ENCODE data around the gene GINS1. TPM values are rescaled to one million over a fixed set of nuclear protein-coding genes. Genes with fewer than 3 reads are reported as not detected.

Gene GINS1
- total and polyA plus RNA-seq, 11 donors = 0.15 to 3.1 (median 0.36) TPM

DNA sequence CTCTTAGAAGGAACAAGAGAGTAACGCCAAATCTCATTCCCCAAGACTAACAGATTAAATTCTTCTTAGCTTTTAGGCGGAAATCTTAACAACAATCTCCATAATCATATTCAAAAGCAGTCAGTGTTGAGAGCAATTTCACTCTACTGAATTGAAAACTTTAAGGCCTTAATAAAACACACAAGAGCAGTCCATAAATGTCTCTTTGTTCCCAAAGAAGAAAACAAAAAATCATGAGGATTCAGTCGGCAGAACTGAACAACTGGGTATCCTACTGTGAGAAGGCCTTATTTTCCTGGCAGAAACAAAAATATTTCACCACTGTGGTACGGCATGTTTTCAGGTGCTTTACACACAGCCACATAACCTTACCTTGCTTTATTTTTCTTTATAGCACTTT, 31.2 kb upstream of the GINS1 start:
- TF ChIP-seq, protein P1, sequence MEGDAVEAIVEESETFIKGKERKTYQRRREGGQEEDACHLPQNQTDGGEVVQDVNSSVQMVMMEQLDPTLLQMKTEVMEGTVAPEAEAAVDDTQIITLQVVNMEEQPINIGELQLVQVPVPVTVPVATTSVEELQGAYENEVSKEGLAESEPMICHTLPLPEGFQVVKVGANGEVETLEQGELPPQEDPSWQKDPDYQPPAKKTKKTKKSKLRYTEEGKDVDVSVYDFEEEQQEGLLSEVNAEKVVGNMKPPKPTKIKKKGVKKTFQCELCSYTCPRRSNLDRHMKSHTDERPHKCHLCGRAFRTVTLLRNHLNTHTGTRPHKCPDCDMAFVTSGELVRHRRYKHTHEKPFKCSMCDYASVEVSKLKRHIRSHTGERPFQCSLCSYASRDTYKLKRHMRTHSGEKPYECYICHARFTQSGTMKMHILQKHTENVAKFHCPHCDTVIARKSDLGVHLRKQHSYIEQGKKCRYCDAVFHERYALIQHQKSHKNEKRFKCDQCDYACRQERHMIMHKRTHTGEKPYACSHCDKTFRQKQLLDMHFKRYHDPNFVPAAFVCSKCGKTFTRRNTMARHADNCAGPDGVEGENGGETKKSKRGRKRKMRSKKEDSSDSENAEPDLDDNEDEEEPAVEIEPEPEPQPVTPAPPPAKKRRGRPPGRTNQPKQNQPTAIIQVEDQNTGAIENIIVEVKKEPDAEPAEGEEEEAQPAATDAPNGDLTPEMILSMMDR (IDR thresholded peaks at IDR 0.05) = no peak
- TF ChIP-seq POLR2A (IDR thresholded peaks at IDR 0.05) = no peak
- WGBS, 4 donors = 92 to 96% (median 94%) methylated on average over 4 of the region's 4 CpGs

DNA sequence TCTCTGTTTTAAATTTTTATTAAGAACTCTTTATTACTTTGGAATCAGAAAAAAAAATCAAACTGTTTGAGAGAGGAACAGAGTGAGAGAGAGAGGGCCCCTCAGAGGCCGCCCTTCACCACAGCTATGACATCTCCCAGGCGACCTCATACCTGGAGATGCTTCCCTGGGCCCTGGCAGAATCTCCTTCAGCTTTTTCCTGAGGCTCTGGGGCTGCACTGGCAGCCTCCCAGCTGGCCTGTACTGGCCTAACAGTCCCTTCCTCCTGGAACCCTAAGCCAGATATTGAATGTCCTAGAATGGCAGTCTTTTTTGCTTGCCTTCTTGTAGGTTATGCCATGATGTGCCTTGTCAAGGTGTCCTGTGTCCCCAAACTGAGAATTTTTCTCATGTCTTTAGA, 30.6 kb upstream of the GINS1 start:
- 69 to 79% (median 72%) methylated on average over 2 of the region's 2 CpGs for WGBS, 4 donors
- H3K4me1 ChIP-seq = peaks cover 0 to 34% (median 9%) of the 10 kb centered on the region in 12 donors
- intact Hi-C loops (cut with DNase I) = no loop called here

More for the DNA sequence above, 31.2 kb upstream of the GINS1 start:
- H3K36me3 ChIP-seq = no peaks in the 10 kb centered on the region
- peaks cover 0 to 28% (median 8%) of the 10 kb centered on the region in 12 donors for H3K4me1 ChIP-seq
- DNase-seq = no peak
- no peaks in the 10 kb centered on the region for H3K9me3 ChIP-seq
- no peak overlapping the region for H3K27ac ChIP-seq
- no peaks in the 10 kb centered on the region for H3K27me3 ChIP-seq
- H3K4me3 ChIP-seq = no peak overlapping the region
- no peak for ATAC-seq
- intact Hi-C loops (cut with DNase I) = no loop called here

DNA sequence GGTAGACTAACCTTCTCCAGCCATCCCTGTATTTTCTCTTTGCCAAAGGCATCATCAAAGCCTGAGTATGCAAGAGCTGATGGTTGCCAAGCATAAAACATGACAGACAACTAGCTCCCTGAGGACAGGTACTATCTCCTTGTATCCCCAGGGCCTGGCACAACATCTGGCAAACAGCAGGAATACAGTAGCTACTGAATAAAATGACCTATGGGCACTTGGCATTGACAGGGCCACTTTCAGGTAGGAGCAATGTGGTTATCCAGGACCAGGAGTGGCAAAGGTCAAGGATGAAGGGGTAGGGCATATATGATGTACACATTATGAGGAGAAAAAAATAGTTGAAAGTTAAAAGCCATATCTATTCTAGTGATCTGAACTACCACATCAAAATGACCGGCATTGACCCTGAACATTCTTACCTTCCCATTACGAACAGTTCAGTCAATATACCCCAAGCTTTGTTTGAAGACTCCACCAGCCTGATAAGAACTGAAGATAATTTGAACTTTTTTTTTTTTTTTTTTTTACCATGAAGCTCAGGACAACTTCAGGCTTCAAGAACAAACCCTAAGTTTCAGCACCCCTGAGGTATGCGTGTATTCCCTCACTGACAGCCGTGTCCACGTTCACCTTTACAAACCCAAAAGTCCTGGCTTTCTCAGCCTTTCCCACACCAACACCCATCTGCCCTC, 29.1 kb upstream of the GINS1 start:
- intact Hi-C loops (cut with DNase I) = no loop called here
- peaks cover 0 to 49% (median 14%) of the 10 kb centered on the region in 12 donors for H3K4me1 ChIP-seq

More for the DNA sequence above, 30.6 kb upstream of the GINS1 start:
- H3K27ac ChIP-seq = peak overlapping the region in 1 of 12 donors; percentile 19
- TF ChIP-seq, protein P1 (IDR thresholded peaks at IDR 0.05) = no peak
- no peak for TF ChIP-seq POLR2A (IDR thresholded peaks at IDR 0.05)
- H3K36me3 ChIP-seq = no peaks in the 10 kb centered on the region
- H3K4me3 ChIP-seq = no peak overlapping the region
- DNase-seq (no peak), ATAC-seq (no peak)
- no peaks in the 10 kb centered on the region for H3K27me3 ChIP-seq
- no peaks in the 10 kb centered on the region for H3K9me3 ChIP-seq

More for the DNA sequence above, 29.1 kb upstream of the GINS1 start:
- Histone ChIP-seq H3K36me3 (no peaks in the 10 kb centered on the region), H3K4me3 (no peak overlapping the region), H3K9me3 (no peaks in the 10 kb centered on the region), H3K27ac (no peak overlapping the region), H3K27me3 (no peaks in the 10 kb centered on the region)
- 87 to 96% (median 94%) methylated on average over 5 of the region's 5 CpGs for WGBS, 4 donors
- ATAC-seq = no peak
- TF ChIP-seq, protein P1 (IDR thresholded peaks at IDR 0.05) = no peak
- TF ChIP-seq POLR2A (IDR thresholded peaks at IDR 0.05) = no peak
- no peak for DNase-seq
